H9 (cell line): Measurements from ENCODE around the gene CSNK1G1. TPM values are rescaled to one million over a fixed set of nuclear protein-coding genes. Genes with fewer than 3 reads are reported as not detected.

Experiments used
- DNase-seq: peaks from one replicate; pipeline ENCODE4 v3.0.0-alpha.2; 2017
- H2AFZ ChIP-seq: one replicate; pipeline ENCODE4 v1.6.1; 2013; ENCODE audit warnings: mild to moderate bottlenecking, low read length, control low read depth, moderate library complexity
- H2AK5ac ChIP-seq: 2 replicates; pipeline ENCODE4 v1.6.1; 2013; ENCODE audit warnings: low read length, control low read depth, mixed read lengths; ENCODE audit not compliant: insufficient read length
- H2BK120ac ChIP-seq: one replicate; pipeline ENCODE4 v1.6.1; 2013; ENCODE audit warnings: low read depth, mild to moderate bottlenecking, low read length, control low read depth, inconsistent platforms; ENCODE audit not compliant: poor library complexity, severe bottlenecking
- H2BK12ac ChIP-seq: 2 replicates; pipeline ENCODE4 v1.6.1; 2013; ENCODE audit warnings: low read length, control low read depth, mixed read lengths, low read depth; ENCODE audit not compliant: insufficient read length
- H2BK15ac ChIP-seq: 2 replicates; pipeline ENCODE4 v1.6.1; 2013; ENCODE audit warnings: low read depth, low read length, control low read depth
- H2BK20ac ChIP-seq: one replicate; pipeline ENCODE4 v1.6.1; 2013; ENCODE audit warnings: low read depth, mild to moderate bottlenecking, low read length, control low read depth, inconsistent platforms; ENCODE audit not compliant: poor library complexity, severe bottlenecking
- H2BK5ac ChIP-seq: 2 replicates; pipeline ENCODE4 v1.6.1; 2013; ENCODE audit warnings: low read length, control low read depth, mixed read lengths; ENCODE audit not compliant: insufficient read length
- H3K14ac ChIP-seq: 2 replicates; pipeline ENCODE4 v1.6.1; 2013; ENCODE audit warnings: low read length, control low read depth; ENCODE audit not compliant: insufficient read depth
- H3K18ac ChIP-seq: 2 replicates; pipeline ENCODE4 v1.6.1; 2013; ENCODE audit warnings: low read depth, mild to moderate bottlenecking, mixed read lengths, low read length, control low read depth; ENCODE audit not compliant: insufficient read length
- H3K23ac ChIP-seq: 2 replicates; pipeline ENCODE4 v1.6.1; 2013; ENCODE audit warnings: low read length, control low read depth, mixed read lengths, low read depth; ENCODE audit not compliant: insufficient read length
- H3K23me2 ChIP-seq: 2 replicates; pipeline ENCODE4 v1.6.1; 2013; ENCODE audit warnings: low read depth, mild to moderate bottlenecking, mixed read lengths, low read length, control low read depth; ENCODE audit not compliant: insufficient read length, poor library complexity, severe bottlenecking
- H3K27ac ChIP-seq: 2 replicates; pipeline ENCODE4 v1.5.1; 2013; ENCODE audit warnings: low read length, control low read depth, mixed read lengths, low read depth; ENCODE audit not compliant: insufficient read length
- H3K27me3 ChIP-seq: 2 replicates; pipeline ENCODE4 v1.6.1; 2013; ENCODE audit warnings: low read length, control low read depth, inconsistent platforms; ENCODE audit not compliant: insufficient read depth
- H3K4ac ChIP-seq: 2 replicates; pipeline ENCODE4 v1.6.1; 2013; ENCODE audit warnings: low read depth, mild to moderate bottlenecking, control low read depth, inconsistent platforms, low read length, moderate library complexity
- H3K4me1 ChIP-seq: 2 replicates; pipeline ENCODE4 v1.6.1; 2013; ENCODE audit warnings: low read length, control low read depth, inconsistent platforms; ENCODE audit not compliant: insufficient read depth
- H3K4me2 ChIP-seq: 2 replicates; pipeline ENCODE4 v1.6.1; 2013; ENCODE audit warnings: low read length, control low read depth, mixed read lengths; ENCODE audit not compliant: insufficient read length, insufficient read depth
- H3K56ac ChIP-seq: 2 replicates; pipeline ENCODE4 v1.6.1; 2013; ENCODE audit warnings: low read depth, mild to moderate bottlenecking, mixed read lengths, low read length, control low read depth; ENCODE audit not compliant: insufficient read length
- H3K79me1 ChIP-seq: 2 replicates; pipeline ENCODE4 v1.6.1; 2013; ENCODE audit warnings: low read depth, mild to moderate bottlenecking, moderate library complexity, low read length, control low read depth, inconsistent platforms; ENCODE audit not compliant: insufficient read depth, poor library complexity, severe bottlenecking
- H3K79me2 ChIP-seq: 2 replicates; pipeline ENCODE4 v1.6.1; 2013; ENCODE audit warnings: low read length, control low read depth, inconsistent platforms; ENCODE audit not compliant: insufficient read depth
- H3K9ac ChIP-seq: 2 replicates; pipeline ENCODE4 v1.6.1; 2013; ENCODE audit warnings: low read length, control low read depth, mixed read lengths; ENCODE audit not compliant: insufficient read length; ENCODE audit errors: extremely low read depth
- H3K9me3 ChIP-seq: one replicate; pipeline ENCODE4 v1.6.1; 2013; ENCODE audit warnings: low read depth, low read length, inconsistent platforms; ENCODE audit not compliant: control insufficient read depth
- H3T11ph ChIP-seq: one replicate; pipeline ENCODE4 v1.6.1; 2013; ENCODE audit warnings: mild to moderate bottlenecking, low read length, control low read depth, inconsistent platforms
- H4K20me1 ChIP-seq: one replicate; pipeline ENCODE4 v1.6.1; 2013; ENCODE audit not compliant: control insufficient read depth, insufficient read length, insufficient read depth
- H4K5ac ChIP-seq: 2 replicates; pipeline ENCODE4 v1.6.1; 2013; ENCODE audit warnings: low read depth, mild to moderate bottlenecking, mixed read lengths, low read length, control low read depth; ENCODE audit not compliant: insufficient read length
- H4K8ac ChIP-seq: replicated peaks from 2 replicates; pipeline ENCODE4 v1.6.1; 2013; ENCODE audit warnings: low read length, control low read depth, mixed read lengths, low read depth; ENCODE audit not compliant: insufficient read length
- H4K91ac ChIP-seq: 2 replicates; pipeline ENCODE4 v1.6.1; 2013; ENCODE audit warnings: low read depth, mild to moderate bottlenecking, moderate library complexity, mixed read lengths, low read length, control low read depth; ENCODE audit not compliant: insufficient read length
- H3K27ac Mint-ChIP-seq, 3 experiments: 2 replicates in 2 of 3; 3 replicates in 1 of 3; pipeline ENCODE4 v1.8.0; 2020 to 2021; ENCODE audit warnings: mixed read lengths in 3 of 3, mild to moderate bottlenecking in 1 of 3, moderate library complexity in 1 of 3
- H3K27me3 Mint-ChIP-seq: 2 replicates; pipeline ENCODE4 v1.8.0; 2021; ENCODE audit warnings: low read depth, mild to moderate bottlenecking, moderate library complexity, mixed read lengths
- H3K36me3 Mint-ChIP-seq, 3 experiments: 2 replicates in 2 of 3; 3 replicates in 1 of 3; pipeline ENCODE4 v1.8.0; 2020 to 2021; ENCODE audit warnings: low read depth in 3 of 3, mixed read lengths in 3 of 3; ENCODE audit not compliant: insufficient read depth in 1 of 3
- H3K4me1 Mint-ChIP-seq, 2 experiments: 2 replicates each; pipeline ENCODE4 v1.8.0; 2020; ENCODE audit warnings: mixed read lengths in 2 of 2
- H3K4me3 Mint-ChIP-seq, 2 experiments: 2 replicates in 1 of 2; 3 replicates in 1 of 2; pipeline ENCODE4 v1.8.0; 2020 to 2021; ENCODE audit warnings: mild to moderate bottlenecking in 2 of 2, mixed read lengths in 2 of 2, moderate library complexity in 1 of 2
- H3K9me3 Mint-ChIP-seq, 2 experiments: 2 replicates in 1 of 2; 3 replicates in 1 of 2; pipeline ENCODE4 v1.8.0; 2020; ENCODE audit warnings: mild to moderate bottlenecking in 2 of 2, mixed read lengths in 2 of 2, moderate library complexity in 1 of 2
- WGBS: extraction: QIAGEN DNeasy Blood & Tissue Kit; methylation state at CpG from one replicate; pipeline ENCODE4 v1.1.7; 2013; ENCODE audit warnings: missing lambda C conversion rate, low lambda C conversion rate, mixed read lengths; ENCODE audit not compliant: insufficient read length; ENCODE audit errors: extremely low coverage; 5-methylcytosine and 5-hydroxymethylcytosine counted together
- total RNA-seq: library from RNA; stranded (reverse); gene quantifications from 2 replicates; pipeline ENCODE4 v1.2.1, GENCODE V29; 2021
- TF ChIP-seq, protein P1 (sequence below): fragments of 200-600 bp; sonication (generic); conservative IDR thresholded peaks from 3 replicates; pipeline ENCODE4 v1.8.0; 2021; ENCODE audit warnings: antibody characterized with exemption, mild to moderate bottlenecking

The CSNK1G1 gene
- total RNA-seq, 1 experiment from 2014 or later, result 17.1 TPM

DNA sequence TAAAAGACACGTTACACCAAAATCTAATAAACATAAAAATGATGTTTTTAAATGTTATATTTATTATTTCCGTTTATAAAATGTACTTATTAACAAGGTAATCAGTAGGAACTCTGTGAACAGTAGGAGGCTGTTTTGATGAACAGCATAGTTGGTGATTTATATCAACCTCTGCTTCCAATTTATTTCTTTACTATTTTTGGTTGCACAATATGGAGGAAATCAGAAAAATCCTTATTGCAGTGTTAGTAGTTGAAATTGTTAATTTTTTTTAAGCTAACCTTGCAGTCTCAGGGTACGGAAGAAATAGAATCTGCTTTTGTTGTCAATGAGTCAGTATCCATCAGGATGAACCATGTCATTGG is 209.5 kb downstream of the CSNK1G1 start:
- Mint-ChIP-seq H3K9me3 (no peaks in the 10 kb centered on the region), H3K27ac (no peak overlapping the region), H3K4me1 (peaks cover 5 to 8% of the 10 kb centered on the region in 2 experiments; a peak in 3 of 4 replicates), H3K4me3 (no peak overlapping the region), H3K36me3 (peaks cover 0 to 3% (median 0%) of the 10 kb centered on the region in 3 experiments; a peak in 4 of 7 replicates), H3K27me3 (peaks cover 11% of the 10 kb centered on the region)
- Histone ChIP-seq H2AK5ac (no peak overlapping the region), H3K9me3 (no peaks in the 10 kb centered on the region), H4K91ac (no peak overlapping the region), H2BK20ac (no peak overlapping the region), H2BK5ac (no peak overlapping the region), H2BK12ac (no peak overlapping the region), H3K27ac (no peak overlapping the region), H2BK15ac (no peak overlapping the region), H3K4me2 (no peak overlapping the region), H3K27me3 (no peaks in the 10 kb centered on the region), H4K8ac (no peak overlapping the region), H3T11ph (no peak overlapping the region), H3K14ac (no peak overlapping the region), H3K18ac (no peak overlapping the region), H3K79me1 (no peaks in the 10 kb centered on the region), H3K4me1 (no peaks in the 10 kb centered on the region), H2BK120ac (no peak overlapping the region), H3K56ac (no peak overlapping the region), H3K79me2 (no peaks in the 10 kb centered on the region), H3K23ac (no peak overlapping the region), H2AFZ (no peak overlapping the region), H3K4ac (no peak overlapping the region), H3K23me2 (no peaks in the 10 kb centered on the region), H3K9ac (no peak overlapping the region), H4K5ac (no peak overlapping the region), H4K20me1 (no peaks in the 10 kb centered on the region)
- DNase-seq, result no peak
- TF ChIP-seq, protein P1, sequence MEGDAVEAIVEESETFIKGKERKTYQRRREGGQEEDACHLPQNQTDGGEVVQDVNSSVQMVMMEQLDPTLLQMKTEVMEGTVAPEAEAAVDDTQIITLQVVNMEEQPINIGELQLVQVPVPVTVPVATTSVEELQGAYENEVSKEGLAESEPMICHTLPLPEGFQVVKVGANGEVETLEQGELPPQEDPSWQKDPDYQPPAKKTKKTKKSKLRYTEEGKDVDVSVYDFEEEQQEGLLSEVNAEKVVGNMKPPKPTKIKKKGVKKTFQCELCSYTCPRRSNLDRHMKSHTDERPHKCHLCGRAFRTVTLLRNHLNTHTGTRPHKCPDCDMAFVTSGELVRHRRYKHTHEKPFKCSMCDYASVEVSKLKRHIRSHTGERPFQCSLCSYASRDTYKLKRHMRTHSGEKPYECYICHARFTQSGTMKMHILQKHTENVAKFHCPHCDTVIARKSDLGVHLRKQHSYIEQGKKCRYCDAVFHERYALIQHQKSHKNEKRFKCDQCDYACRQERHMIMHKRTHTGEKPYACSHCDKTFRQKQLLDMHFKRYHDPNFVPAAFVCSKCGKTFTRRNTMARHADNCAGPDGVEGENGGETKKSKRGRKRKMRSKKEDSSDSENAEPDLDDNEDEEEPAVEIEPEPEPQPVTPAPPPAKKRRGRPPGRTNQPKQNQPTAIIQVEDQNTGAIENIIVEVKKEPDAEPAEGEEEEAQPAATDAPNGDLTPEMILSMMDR, result no peak
- no CpG with 5 or more reads among the region's 3 CpGs for WGBS
